Epidermal melanocyte (primary cell): Measurements from ENCODE around the gene RCC1.
"Not testable (repeated sequence)": the region's sequence is repeated elsewhere in the genome, so short reads cannot be mapped to it uniquely, and the experiment has no call there.

ENCODE experiments used
- DNase-seq: peaks from one replicate; pipeline ENCODE4 v3.0.0; 2011; ENCODE audit warnings: low spot score; ENCODE audit not compliant: insufficient read length

RCC1 gene

DNA sequence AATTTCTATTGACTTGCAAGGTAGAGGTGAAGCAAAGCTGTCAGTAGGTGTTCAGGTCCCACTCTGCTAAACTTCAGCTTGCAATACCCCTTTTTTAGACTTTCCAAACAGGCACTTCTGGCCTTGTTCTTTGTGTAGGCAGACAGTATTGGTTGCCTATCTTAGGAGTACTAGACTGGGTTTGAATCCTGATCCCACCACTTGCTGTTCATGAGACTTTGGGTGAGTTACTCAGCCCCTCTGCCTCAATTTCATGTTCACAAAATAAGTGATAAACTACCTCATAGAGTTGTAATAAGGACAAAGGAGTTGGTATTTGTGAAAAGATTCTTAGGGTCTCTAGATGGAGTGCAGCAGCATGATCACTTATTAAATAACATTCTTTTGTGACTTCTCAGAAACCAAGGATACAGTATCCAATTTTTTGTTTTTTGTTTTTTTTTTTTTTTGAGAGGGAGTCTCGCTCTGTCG is 5.2 kb downstream of the RCC1 start:
- no peak for DNase-seq

DNA sequence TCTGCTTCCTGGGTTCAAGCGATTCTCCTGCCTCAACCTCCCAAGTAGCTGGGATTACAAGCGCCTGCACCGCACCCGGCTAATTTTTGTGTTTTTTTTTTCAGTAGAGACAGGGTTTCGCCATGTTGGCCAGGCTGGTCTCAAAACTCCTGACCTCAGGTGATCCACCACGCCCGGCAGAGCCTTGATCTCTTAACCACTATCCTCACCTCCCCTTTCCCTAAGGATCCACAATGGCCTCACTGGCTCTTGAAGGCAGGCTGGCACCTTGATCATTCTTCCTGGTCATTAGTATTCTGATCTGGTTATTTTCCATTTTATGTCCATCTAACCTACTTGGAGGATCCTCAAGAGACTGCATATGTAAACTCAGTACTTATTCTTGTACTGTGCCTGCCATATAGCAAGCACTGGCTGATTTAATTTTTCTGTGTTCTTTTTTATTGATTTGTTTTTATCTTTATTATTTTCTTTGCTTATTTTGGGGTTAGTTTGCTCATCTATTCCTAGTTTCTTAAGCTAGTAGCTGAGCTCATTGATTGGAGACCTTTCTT is 6.3 kb downstream of the RCC1 start:
- no peak for DNase-seq

DNA sequence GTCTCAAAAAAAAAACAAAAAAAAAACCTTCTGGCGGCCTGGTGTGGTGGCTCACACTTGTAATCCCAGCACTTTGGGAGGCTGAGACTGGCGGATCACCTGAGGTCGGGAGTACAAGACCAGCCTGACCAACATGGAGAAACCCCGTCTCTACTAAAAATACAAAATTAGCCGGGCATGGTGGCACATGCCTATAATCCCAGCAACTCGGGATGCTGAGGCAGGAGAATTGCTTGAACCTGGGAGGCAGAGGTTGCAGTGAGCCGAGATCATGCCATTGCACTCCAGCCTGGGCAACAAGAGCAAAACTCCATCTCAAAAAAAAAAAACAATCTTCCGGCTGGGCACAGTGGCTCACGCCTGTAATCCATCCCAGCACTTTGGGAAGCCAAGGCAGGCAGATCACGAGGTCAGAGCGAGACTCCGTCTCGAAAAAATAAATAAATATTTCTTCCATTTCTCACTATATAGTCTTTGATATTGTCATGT is 8.6 kb downstream of the RCC1 start:
- DNase-seq, result not testable (repeated sequence)

DNA sequence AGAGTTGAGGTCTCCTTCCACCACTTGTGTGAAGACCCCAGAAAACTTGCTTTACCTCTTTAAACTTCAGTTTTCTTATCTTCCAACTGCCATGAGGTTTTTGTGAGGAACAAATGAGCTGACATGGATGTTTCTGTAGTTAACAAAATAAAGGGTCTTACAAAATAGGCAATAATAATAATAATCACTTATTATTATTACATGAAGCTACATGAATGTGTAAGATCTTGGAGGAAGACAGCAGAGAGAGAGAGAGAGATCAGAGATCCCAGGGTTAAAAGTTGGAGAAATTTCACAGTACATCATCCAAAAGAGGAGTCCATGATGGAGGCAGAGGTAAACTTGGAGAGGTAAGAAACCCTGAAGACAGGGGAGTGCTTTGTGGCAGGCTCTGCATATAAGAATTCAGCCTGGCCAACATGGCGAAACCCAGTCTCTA is 10.7 kb downstream of the RCC1 start:
- DNase-seq, result no peak

DNA sequence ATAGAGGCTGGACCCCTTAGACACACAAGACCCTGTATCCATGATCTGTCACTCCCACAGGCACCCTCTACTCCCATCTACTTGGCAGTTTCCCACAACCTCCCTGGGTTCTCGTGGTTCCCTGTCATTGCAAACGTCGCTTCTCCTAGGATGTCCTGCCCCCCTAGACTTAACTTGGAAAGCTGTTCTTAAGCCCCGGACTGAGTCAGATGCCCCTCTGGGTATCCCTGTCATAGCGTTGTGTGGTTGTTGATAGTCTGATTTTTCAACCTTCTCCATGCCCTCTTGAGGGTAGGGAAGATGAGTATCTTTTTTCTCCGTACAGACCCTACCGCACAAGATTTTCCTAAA is 11.8 kb downstream of the RCC1 start:
- no peak for DNase-seq

DNA sequence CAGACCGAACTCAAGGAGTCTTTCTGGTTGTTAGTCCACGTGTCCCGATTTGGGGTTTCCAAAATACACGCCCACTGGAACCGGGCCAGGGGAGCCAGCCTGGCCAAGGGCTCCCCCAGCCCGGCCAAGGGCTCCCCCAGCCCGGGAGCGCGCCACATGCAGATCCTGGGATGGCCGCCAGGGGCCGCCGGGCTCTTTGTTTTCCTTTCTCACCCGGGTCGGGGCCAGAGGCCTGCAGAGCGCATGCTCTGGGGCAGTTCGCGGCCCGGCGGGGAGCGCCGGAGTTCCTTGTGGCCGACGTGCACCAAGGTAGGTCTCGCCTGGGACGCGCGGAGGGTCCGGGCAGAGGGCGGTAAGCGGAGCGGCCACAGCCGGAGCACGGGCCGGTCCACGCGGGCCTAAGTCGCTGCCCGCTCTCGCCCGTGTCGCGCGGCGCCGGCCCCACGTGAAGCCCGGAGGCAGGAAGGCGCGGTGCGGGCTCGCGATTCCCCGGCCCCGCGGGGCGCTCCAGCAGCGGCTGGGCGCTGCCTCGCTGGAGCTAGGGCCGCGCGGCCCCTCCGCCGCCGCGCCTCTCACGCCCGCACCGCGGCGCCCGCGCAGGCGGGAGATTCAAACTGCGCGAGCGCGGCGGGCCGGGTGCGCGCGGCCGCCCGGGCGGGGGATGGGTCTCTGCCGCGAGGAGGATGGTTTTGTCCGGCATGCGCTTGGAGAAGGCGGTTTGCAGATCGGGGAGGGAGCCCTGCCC is 12.3 kb downstream of the RCC1 start:
- peak; percentile 85 for DNase-seq

DNA sequence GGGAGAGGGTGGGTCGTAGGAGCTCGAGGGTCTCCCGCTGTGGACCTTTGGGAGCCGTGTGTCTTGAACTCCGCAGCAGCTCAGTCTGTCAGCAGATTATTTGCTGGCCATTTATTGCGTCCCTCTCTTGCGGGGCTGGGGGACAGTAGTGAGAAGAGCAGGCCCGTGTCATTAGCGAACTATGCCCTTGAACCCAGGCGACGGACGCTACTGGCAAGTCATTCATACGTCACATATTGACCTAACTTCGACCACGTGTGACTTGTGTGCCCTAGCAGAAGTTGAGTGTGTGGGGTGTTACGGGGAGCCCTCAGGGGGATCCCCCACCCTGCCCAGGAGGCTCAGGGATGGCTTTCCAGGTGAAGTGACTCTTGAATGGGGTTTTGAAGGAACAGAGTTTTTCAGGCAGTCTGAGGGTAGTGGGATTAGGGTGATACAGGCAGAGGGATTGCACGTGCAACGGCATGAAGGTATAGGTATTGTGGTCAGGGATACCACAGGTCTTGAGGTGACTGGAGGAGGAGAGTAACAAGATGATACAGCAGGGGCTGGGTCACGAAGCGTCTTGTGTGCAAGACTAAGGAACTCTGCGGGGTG is 13.0 kb downstream of the RCC1 start:
- DNase-seq, result no peak

DNA sequence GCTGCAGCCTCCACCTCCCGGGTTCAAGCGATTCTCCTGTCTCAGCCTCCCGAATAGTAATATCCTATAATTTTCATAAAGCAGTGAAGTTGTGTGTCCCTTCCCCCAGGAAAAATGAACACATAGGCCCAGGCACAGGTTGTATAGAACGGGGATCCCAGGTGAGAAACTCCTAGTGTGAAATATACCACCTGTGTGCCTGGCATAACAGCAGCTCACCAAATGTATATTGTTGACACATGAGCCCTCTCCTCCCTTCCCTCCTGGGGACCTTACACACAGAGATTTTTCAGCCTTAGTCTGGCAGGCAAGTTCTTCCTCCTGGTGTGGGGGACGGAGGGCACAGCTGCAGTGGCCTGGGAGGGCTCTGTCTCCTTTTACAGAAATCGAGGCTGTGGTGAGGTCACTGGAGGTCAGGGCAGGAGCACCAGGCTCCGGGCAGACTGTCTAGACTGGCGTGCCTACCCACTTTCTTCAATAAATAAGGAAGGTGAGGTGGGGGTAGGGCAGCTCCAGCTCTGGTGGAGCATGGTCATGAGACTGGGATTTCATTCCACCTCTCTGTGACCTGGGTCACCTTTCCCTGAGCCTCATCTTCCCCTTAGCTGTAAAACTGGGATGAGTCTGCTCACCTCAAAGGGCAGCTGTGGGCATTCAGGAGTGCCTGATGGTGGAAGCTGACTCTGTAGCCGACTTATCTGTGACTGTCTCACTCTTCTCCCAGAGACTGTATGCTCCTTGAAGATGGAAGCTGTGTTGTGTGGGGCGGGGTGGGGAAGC is 14.3 kb downstream of the RCC1 start:
- DNase-seq, result no peak

DNA sequence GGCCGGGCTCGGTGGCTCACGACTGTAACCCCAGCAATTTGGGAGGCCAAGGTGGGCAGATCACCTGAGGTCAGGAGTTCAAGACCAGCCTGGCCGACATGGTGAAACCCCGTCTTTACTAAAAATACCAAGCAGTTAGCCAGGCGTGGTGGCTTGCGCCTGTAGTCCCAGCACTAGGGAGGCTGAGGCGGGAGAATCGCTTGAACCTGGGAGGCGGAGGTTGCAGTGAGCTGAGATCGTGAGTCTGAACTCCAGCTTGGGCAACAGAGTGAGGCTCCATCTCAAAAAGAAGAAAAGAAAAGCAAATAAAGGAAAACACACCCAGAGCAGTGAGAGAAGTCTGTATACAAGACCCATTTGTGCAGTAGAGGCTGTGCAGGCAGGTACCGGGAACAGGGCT is 15.0 kb downstream of the RCC1 start:
- DNase-seq, result not testable (repeated sequence)

DNA sequence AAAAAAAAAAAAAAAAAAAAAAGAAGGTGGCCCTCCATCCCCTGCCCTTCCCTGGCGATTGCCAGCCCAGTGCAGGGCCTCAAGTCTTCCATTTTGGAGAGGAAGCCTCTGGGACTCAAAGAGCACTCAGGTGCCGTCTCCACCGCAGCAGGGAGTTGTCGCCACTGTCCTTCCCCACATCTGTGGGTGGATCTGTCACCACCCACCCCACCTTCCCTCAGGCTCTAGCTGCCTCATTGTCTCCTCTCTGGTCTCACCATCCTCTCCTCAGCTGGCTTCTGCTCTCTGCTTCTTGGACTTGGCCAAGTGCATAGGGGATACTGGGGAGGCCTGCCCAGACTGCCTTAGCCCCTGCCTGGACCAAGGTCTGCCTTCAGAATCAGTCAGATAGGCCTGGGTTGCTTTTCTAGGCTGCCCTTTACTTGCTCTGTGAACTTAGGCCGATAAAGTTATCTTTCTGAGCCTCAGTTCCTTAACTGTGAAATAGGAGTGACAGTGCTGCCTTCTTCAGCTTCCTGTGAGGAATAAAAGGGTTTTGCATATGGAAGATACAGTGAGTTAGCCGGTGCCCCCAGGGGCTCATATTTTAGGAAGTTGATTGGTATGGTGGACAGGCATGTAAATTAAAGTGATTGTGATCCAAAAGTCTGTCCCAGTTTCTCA is 15.8 kb downstream of the RCC1 start:
- DNase-seq, result no peak

DNA sequence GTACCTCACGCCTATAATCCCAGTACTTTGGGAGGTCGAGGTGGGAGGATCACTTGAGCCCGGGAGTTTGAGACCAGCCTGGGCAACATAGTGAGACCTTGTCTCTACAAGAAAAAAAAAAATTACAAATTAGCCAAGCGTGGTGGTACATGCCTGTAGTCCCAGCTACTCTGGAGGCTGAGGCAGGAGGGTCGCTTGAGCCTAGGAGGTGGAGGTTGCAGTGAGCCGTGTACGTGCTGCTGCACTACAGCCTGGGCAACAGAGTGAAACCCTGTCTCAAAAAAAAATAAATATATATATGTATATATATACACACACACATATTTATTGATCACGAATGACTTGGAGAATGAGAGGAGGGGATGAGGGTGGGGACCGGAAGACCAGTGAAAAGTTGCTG is 16.7 kb downstream of the RCC1 start:
- DNase-seq, result not testable (repeated sequence)

DNA sequence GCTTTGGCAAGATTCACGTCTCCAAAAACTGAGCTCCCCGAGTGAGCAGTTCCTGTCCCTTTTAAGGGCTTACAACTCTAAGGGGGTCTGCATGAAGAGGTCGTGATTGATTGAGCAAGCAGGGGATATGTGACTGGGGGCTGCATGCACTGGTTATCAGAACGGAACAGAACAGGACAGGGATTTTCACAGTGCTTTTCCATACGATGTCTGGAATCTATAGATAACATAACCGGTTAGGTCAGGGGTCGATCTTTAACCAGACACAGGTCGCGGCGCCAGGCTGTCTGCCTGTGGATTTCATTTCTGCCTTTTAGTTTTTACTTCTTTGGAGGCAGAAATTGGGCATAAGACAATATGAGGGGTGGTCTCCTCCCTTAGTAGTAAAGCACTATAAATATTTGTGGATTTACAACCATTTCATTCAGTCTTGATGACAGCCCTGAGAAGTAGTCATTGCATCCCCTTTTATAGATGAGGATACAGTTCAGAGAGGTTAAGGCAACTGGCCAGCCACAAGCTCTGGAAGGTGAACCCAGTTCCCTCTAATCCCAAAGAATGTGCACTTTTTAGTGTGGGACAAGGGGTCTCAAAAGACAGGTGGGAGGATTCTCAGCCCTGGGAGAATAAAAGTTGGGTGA is 19.3 kb downstream of the RCC1 start:
- DNase-seq, result not testable (repeated sequence)

DNA sequence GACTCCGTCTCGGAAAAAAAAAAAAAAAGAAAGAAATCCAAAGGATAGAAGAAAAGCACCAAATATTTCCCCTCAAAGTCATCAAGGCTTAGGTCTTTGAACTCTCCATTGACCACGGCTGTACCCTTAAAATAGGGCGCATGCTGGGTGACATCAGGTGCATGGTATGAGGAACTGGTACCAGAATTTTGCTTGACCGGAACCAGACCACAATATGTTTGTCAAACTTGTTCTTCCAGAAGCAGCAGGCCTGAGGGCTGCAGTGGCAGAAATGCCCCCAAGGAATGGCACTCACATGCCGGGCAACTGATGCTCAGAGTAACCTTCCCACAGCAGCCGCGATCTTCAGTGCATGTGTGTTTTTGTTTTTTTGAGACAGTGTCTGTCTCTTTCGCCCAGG is 21.0 kb downstream of the RCC1 start:
- DNase-seq, result no peak

DNA sequence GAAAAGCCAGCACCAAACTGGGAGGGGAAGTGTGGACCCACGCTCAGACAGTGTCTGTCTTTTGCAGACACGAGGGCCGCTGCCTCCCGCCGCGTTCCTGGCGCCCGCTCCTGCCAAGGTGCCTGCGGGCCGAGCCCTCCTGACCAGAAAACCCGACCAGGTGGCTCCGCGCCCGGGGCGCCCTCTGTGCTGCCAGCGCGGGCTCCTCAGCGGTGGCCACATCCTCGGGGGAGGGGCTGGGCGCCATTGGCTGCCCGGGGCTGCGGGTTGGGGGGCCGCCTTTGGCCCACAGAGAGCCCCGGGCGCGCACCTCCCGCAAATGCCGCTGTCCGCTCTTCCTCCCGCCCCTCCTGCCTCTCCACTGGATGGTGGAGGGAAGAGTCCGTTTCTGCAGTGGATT is 24.6 kb downstream of the RCC1 start:
- DNase-seq, result no peak

DNA sequence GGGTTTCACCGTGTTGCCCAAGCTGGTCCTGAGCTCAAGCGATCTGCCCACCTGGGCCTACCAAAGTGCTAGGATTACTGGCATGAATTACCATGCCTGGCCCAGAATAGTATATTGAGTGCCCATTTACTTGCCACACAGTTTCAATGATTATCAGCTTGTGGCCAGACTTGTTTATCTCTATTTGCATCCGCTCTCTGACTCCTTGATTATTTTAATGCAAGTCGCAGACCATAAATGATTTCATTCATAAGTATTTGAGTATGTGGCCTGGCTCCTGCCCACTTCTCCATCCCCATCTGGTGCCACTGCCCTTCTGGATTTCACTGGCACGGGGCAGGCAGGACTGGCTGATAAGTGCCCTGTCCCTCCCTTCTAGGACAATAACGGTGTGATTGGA is 28.8 kb downstream of the RCC1 start:
- DNase-seq, result no peak

DNA sequence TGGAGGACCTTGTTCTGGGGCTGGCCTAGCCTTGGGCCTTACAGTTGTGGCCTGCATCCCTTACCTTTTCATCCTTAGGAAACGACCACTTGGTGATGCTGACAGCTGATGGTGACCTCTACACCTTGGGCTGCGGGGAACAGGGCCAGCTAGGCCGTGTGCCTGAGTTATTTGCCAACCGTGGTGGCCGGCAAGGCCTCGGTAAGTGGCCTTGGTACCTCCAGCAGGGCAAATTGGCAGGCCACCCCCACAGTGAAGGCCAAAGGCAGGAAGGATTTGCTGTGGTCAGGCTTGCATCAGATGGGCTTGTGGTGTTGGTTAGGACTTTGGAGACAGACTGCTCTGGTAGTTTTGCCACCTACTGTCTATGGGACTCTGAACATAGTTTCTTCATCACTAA is 29.3 kb downstream of the RCC1 start:
- DNase-seq, result no peak

DNA sequence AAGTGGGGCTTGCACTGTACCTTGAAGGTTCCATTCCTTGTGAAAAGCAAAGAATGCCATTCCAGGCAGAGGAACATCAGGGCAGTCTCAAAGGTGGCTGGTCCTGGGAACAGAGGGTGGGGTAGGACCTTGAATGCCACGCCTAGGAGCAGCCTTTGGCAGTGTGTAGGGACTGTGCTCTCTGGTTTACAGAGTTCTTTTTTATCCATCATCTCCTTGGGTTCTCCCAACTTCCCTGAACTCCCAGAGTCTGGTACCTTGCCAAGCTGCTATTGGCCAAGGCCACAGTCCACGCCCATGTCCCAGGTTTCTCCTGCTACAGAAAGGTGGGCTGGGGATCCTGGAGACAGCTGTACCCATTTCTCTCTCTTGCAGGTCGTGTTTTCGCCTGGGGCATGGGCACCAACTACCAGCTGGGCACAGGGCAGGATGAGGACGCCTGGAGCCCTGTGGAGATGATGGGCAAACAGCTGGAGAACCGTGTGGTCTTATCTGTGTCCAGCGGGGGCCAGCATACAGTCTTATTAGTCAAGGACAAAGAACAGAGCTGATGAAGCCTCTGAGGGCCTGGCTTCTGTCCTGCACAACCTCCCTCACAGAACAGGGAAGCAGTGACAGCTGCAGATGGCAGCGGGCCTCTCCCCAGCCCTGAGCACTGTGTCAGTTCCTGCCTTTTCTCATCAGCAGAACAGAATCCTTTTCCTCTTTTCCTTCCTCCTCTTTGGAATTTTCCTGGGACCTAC is 31.8 kb downstream of the RCC1 start:
- DNase-seq, result no peak

DNA sequence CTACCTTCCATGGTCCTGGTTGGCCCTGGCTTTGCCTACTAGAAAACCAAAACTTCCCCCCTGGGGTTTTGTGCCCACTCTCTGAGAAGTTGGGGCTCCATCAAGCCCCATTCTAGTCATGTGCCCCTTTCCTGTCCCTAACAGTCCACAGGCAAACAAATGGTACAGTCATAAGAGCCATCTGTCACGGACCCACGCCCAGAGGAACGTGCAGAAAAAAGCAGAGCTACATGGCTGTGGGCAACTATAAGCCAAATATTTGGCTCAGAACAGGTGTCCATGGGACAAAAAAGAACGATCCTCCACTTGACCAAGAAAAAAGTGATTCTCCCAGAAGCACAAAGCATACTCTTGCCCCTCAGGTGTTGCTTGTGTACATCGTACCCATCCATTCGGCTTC is 32.4 kb downstream of the RCC1 start:
- no peak for DNase-seq

DNA sequence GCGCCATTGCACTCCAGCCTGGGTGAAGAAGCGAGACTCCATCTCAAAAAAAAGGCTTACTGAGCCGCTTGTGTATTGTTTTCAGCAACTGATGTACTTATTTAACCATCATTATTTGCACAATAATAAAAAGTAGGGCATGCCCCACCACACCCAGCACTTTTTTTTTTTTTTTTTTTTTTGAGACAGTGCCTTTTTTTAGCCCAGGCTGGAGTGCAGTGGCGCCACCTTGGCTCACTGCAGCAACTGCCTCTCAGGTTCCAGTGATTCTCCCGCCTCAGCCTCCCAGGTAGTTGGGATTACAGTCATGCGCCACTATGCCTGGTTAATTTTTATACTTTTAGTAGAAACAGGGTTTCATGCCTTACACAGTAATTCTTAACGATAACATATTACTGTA is 34.8 kb downstream of the RCC1 start:
- DNase-seq, result no peak

DNA sequence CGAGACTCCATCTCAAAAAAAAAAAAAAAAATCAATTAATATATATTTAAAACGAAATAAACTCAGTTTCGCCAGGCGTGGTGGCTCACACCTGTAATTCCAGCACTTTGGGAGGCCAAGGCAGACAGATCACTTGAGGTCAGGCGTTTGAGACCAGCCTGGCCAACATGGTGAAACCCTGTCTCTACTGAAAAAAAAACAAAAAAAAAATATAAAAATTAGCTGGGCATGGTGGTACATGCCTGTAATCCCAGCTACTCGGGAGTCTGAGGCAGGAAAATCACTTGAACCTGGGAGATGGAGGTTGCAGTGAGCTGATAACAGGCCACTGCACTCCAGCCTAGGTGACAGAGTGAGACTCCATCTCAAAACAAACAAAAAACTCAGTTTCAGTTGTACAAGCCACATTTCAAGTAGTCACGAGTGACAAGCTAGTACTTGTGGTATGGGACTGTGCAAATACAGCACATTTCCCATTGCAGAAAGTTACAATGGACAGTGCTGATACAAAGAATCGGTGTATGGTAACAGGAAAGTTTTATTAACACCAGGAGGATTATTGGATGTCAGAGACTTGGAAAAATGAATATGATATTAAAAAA is 35.7 kb downstream of the RCC1 start:
- not testable (repeated sequence) for DNase-seq
